HG03558 (cell line): ENCODE measurements around the gene EMC9.
A peak's percentile ranks its signal among the peaks of the same experiment; 100 is the strongest.

Experiments
- ATAC-seq: cut with Tn5 transposase; IDR thresholded peaks from one replicate; pipeline ENCODE4 v1.9.1; 2021; ENCODE audit warnings: moderate number of reproducible peaks; ENCODE audit not compliant: unreplicated experiment; ENCODE audit errors: extremely low read depth

The EMC9 gene

GRCh38 chr14:24150567-24150966 is 9.2 kb upstream of the EMC9 start:
- ATAC-seq = no peak

- ATAC-seq = no peak
Observed at GRCh38 chr14:24150061-24150460, 8.7 kb upstream of the EMC9 start.

- ATAC-seq = no peak
Observed at GRCh38 chr14:24149302-24149969, 8.0 kb upstream of the EMC9 start.

- ATAC-seq = no peak
Observed at GRCh38 chr14:24147761-24148428, 6.5 kb upstream of the EMC9 start.

GRCh38 chr14:24146978-24147760 is 5.8 kb upstream of the EMC9 start, which contains the start of gene RNF31:
Gene RNF31, plus strand, starts transcription at chr14:24147498. Its CDS starts 201 bp downstream, at chr14:24147699.
- peak; percentile 70 for ATAC-seq

- peak; percentile 37 for ATAC-seq
Observed at GRCh38 chr14:24146453-24146977, 5.1 kb upstream of the EMC9 start, which contains the start of gene PSME2. Gene PSME2, minus strand, starts transcription at chr14:24146610. Its CDS starts 29 bp downstream, at chr14:24146581.

GRCh38 chr14:24145690-24146452 is 4.5 kb upstream of the EMC9 start:
- ATAC-seq = no peak

GRCh38 chr14:24145219-24145618 is 3.8 kb upstream of the EMC9 start:
- ATAC-seq = no peak

- no peak for ATAC-seq
Observed at GRCh38 chr14:24144451-24144850, 3.1 kb upstream of the EMC9 start.

- no peak for ATAC-seq
Observed at GRCh38 chr14:24143511-24143910, 2.1 kb upstream of the EMC9 start.

- ATAC-seq = no peak
Observed at GRCh38 chr14:24139272-24139934, 2.0 kb downstream of the EMC9 start.

GRCh38 chr14:24138396-24139271 is 2.8 kb downstream of the EMC9 start:
- ATAC-seq = no peak

GRCh38 chr14:24137529-24138395 is 3.6 kb downstream of the EMC9 start:
- ATAC-seq = no peak

GRCh38 chr14:24136684-24137528 is 4.5 kb downstream of the EMC9 start:
- no peak for ATAC-seq

- ATAC-seq = peak; percentile 71
Observed at GRCh38 chr14:24135834-24136683, 5.3 kb downstream of the EMC9 start, which contains the start of gene PSME1. Gene PSME1, plus strand, starts transcription at chr14:24136194. Its CDS starts 69 bp downstream, at chr14:24136263.

- ATAC-seq = peak; percentile 4
Observed at GRCh38 chr14:24135584-24135833, 5.9 kb downstream of the EMC9 start.
